IPS DF 4.7 (cell line): ENCODE data around the gene SLC39A1.
"Not testable (repeated sequence)": the region's sequence is repeated elsewhere in the genome, so short reads cannot be mapped to it uniquely, and the experiment has no call there.

Source experiments
- DNase-seq: peaks from one replicate; pipeline ENCODE4 v3.0.0-alpha.2; 2013; ENCODE audit warnings: low spot score; ENCODE audit errors: extremely low read depth

Gene SLC39A1

DNA sequence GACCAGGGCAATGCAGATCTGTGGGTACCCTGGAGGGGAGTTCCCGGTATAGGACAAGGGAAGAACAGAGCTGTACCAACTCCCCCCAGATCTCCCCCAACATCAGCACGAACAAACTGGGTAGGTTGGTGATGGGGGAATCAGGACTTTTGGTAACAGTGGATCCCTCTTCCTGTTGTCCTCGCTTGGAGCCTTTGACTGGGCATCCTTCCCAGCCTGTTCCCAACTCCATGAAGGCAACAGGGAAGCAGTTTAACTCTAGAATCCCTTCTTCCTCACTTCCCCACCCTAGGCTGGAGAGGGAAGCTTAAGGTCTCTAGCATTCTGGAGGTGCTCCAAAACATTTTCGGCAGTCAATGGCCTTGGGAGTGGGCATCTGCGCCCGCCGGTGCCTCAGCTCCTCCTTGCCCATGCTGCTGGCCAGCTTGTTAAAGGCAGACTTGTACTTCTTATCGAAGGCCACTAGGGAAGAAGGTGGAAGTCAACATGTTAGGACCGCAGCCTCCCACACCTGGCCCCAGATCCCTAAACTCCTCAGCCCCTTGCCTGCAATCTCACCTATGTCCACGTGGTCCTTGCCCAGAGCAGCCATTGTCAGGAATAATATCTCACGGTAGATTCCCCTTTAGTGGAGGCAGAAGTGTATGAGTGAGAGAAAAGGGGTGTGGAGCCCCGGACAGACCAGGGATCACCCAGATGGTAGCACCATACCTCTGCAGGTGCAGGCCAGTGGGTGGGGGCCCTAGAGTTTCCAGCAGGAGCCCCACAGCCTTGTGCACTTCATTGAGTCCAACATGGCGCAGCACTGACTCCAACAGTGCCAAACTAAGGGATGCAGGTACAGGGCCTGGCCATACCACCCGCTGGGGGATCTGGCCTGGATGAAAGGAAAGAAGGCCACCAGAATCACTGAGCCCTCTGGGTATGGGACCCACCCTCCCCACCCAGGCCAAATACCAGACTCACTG lies 33.1 kb downstream of the SLC39A1 start:
- no peak for DNase-seq

- DNase-seq = no peak
Measured at GRCh38 chr1:153929426-153929825, 33.9 kb downstream of the SLC39A1 start.

GRCh38 chr1:153928791-153929341 lies 34.5 kb downstream of the SLC39A1 start:
- DNase-seq = no peak

- no peak for DNase-seq
Measured at GRCh38 chr1:153928245-153928644, 35.1 kb downstream of the SLC39A1 start.

GRCh38 chr1:153926405-153926804 lies 36.9 kb downstream of the SLC39A1 start:
- DNase-seq = no peak

GRCh38 chr1:153922972-153923925 lies 40.1 kb downstream of the SLC39A1 start, which contains the start of gene GATAD2B:
Gene GATAD2B, minus strand, starts transcription at chr1:153922972. Its CDS starts 94,625 bp downstream, at chr1:153828347.
- peak; percentile 99 for DNase-seq

DNA sequence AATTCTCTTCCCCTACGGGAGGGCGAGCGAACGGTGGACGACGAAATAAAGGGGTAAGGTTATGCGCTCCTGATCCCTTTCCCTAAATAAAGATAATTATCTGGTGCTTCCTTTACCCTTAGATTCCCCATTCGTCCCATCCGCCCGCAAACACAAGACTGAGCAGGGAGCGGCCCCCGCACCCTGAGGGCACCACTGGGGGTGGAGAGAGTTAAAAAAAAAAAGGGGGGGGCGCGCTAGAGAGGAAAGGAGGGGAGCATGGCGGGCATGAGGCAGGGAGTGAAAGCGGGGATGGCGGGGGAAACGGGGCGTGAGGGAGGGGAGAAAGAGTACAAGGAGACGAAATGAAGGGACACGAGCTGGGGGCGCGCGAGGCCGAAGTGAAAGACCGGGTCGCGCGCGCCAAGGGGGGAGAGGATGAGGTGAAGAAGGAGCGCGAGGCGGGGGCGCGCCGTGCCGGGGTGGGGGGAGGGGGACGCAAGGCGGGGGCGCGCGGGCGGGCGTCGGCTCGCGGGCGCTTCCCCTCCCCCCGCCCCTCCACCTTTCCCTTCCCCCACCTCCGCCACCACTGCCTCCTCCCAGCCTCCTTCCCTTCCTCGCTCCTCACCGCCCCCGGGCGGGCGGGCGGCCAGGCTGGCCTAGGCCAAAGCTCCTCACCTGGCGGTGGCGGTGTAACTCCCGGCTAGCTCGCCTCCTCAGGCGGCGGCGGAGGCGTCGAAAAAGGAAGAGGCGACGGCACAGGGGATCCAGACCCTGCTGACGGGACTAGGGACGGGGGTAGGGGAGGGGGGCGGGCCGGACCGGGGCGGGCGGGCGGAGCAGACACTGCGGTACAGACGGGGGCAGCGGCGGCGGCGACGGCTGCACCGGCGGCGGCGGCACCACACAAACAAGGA lies 41.0 kb downstream of the SLC39A1 start:
- no peak for DNase-seq

GRCh38 chr1:153921803-153922075 lies 41.6 kb downstream of the SLC39A1 start:
- DNase-seq = no peak

GRCh38 chr1:153921080-153921802 lies 42.1 kb downstream of the SLC39A1 start:
- DNase-seq = no peak

DNA sequence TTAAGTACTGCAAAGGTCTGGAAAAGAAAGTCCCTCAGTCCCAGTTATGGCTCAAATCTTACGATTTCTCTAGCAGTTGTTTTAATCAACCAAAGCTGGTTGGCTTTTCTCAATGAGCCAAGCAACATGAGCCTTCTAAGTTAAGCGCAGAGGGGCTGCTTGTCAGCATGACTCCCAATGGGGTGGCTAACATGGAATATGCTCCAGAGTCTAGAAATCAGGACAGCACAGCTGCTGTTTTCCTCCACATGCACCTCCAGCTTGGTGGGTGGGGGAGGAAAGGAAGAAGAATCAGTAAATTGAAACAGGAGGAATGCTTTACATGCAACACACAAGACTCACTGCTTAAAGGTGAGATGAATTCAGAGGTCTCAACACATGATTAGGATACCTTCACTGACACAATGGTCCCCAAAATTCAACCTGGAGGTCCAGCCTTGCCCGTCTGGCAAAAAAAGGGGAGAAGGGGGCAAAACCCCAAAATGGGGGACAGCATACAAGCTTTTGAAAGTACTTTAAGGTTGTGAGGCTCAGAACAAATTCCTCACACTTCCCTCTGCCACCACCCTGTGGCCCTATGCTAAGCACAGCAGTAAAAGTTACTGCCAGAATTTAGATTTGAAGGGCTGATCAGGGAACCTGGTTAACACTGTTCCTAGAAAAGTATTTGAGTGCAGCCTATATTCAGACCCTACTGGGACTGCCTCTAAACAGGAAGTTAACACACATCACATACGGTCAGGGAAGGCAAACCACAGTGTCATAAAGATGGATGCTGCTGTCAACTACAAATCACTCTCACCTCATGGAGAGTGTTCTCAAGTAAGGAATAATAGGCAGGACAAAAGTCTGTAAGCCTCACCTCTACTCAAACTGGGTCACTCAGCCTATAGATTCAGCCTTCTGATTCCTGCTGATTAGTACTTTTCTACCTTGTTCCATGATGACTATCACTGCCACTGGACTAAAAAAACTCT lies 43.2 kb downstream of the SLC39A1 start:
- DNase-seq = no peak

GRCh38 chr1:153916297-153916696 lies 47.0 kb downstream of the SLC39A1 start:
- DNase-seq = no peak

- no peak for DNase-seq
Measured at GRCh38 chr1:153912349-153912748, 51.0 kb downstream of the SLC39A1 start.

DNA sequence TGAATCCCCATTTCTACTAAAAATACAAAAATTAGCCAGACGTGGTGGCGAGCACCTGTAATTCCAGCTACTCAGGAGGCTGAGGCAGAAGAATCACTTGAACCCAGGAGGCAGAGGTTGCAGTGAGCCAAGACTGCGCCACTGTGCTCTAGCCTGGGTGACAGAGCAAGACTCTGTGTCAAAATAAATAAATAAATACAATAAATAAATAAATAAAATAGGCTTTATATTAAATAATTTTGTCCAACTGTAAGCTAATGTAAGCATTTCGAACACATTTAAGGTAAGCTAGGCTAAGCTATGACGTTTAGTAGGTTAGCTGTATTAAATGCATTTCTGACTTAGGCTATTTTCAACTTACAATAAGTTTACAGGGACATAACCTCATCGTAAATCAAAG lies 52.8 kb downstream of the SLC39A1 start:
- not testable (repeated sequence) for DNase-seq
